DOHH2 (cell line): ENCODE results near the gene SAV1.
"Not testable (repeated sequence)": the region's sequence is repeated elsewhere in the genome, so short reads cannot be mapped to it uniquely, and the experiment has no call there.

Experiments
- H3F3A ChIP-seq: fragments of 200-600 bp; sonication (generic), shearing (Covaris generic); 2 replicates; pipeline ENCODE4 v1.6.0; 2016; ENCODE audit warnings: antibody characterized with exemption, mild to moderate bottlenecking; ENCODE audit not compliant: control insufficient read depth, insufficient read depth
- H3K27ac ChIP-seq: fragments of 200-600 bp; sonication (generic); 2 replicates; pipeline ENCODE4 v1.5.1; 2014; ENCODE audit warnings: low read depth, mild to moderate bottlenecking, low read length, moderate library complexity
- H3K27me3 ChIP-seq: fragments of 200-600 bp; sonication (generic); 2 replicates; pipeline ENCODE4 v1.6.1; 2014; ENCODE audit warnings: mild to moderate bottlenecking, low read length, mixed read lengths; ENCODE audit not compliant: control insufficient read depth
- H3K36me3 ChIP-seq: fragments of 200-600 bp; sonication (generic); 2 replicates; pipeline ENCODE4 v1.6.1; 2014; ENCODE audit warnings: mild to moderate bottlenecking, low read length, moderate library complexity, mixed read lengths; ENCODE audit not compliant: control insufficient read depth
- H3K4me1 ChIP-seq: fragments of 200-600 bp; sonication (generic); 2 replicates; pipeline ENCODE4 v1.6.1; 2014; ENCODE audit warnings: mild to moderate bottlenecking, low read length, mixed read lengths; ENCODE audit not compliant: control insufficient read depth
- H3K4me2 ChIP-seq: fragments of 200-600 bp; sonication (generic); 2 replicates; pipeline ENCODE4 v1.6.0; 2014; ENCODE audit warnings: mild to moderate bottlenecking, low read length, moderate library complexity
- H3K4me3 ChIP-seq: fragments of 200-600 bp; sonication (generic); 2 replicates; pipeline ENCODE4 v1.5.1; 2014; ENCODE audit warnings: mild to moderate bottlenecking, low read length, mixed read lengths
- H3K79me2 ChIP-seq: fragments of 200-600 bp; sonication (generic); 2 replicates; pipeline ENCODE4 v1.6.1; 2014; ENCODE audit warnings: mild to moderate bottlenecking, low read length, mixed read lengths; ENCODE audit not compliant: control insufficient read depth
- H3K9me2 ChIP-seq: fragments of 200-600 bp; sonication (generic); replicated peaks from 2 replicates; pipeline ENCODE4 v1.6.1; 2014; ENCODE audit warnings: mild to moderate bottlenecking, low read length, mixed read lengths; ENCODE audit not compliant: control insufficient read depth
- H3K9me3 ChIP-seq: fragments of 200-600 bp; sonication (generic); 2 replicates; pipeline ENCODE4 v1.6.1; 2014; ENCODE audit warnings: antibody characterized with exemption, low read length, mixed read lengths; ENCODE audit not compliant: control insufficient read depth, insufficient read depth
- H4K20me1 ChIP-seq: fragments of 200-600 bp; sonication (generic); 2 replicates; pipeline ENCODE4 v1.6.0; 2014; ENCODE audit warnings: low read depth, mild to moderate bottlenecking, antibody characterized with exemption, low read length, moderate library complexity; ENCODE audit not compliant: control insufficient read depth, insufficient read depth
- CTCF ChIP-seq: fragments of 200-600 bp; sonication (generic); IDR thresholded peaks from one replicate; pipeline ENCODE4 v1.5.1; 2014; ENCODE audit warnings: antibody characterized with exemption, mild to moderate bottlenecking, low read depth, low read length; ENCODE audit not compliant: poor library complexity, severe bottlenecking
- EZH2phosphoT487 ChIP-seq: fragments of 200-600 bp; sonication (generic); IDR thresholded peaks from 2 replicates; pipeline ENCODE4 v1.6.1; 2017; ENCODE audit warnings: borderline replicate concordance, mild to moderate bottlenecking, antibody characterized with exemption, low read length, moderate library complexity, mixed read lengths

The SAV1 gene

GRCh38 chr14:50633954-50634353, 34.2 kb downstream of the SAV1 start:
- H3K9me3 ChIP-seq: no peaks in the 10 kb centered on the region
- H3K4me2 ChIP-seq: no peak overlapping the region
- H3K36me3 ChIP-seq: peaks cover under 1% of the 10 kb centered on the region; the same call in 1 of the 2 replicates
- H3K4me3 ChIP-seq: no peak overlapping the region
- H3K9me2 ChIP-seq: no peaks in the 10 kb centered on the region
- H3K27me3 ChIP-seq: no peaks in the 10 kb centered on the region
- no peaks in the 10 kb centered on the region for H3K4me1 ChIP-seq
- no peak overlapping the region for H3K27ac ChIP-seq
- H4K20me1 ChIP-seq: no peaks in the 10 kb centered on the region
- H3F3A ChIP-seq: no peaks in the 10 kb centered on the region
- H3K79me2 ChIP-seq: no peaks in the 10 kb centered on the region
- TF ChIP-seq CTCF (no peak), EZH2phosphoT487 (no peak)

- H3K9me3 ChIP-seq: no peaks in the 10 kb centered on the region
- H3K4me3 ChIP-seq: no peak overlapping the region
- H3K9me2 ChIP-seq: no peaks in the 10 kb centered on the region
- H3K27me3 ChIP-seq: no peaks in the 10 kb centered on the region
- H3K27ac ChIP-seq: no peak overlapping the region
- no peaks in the 10 kb centered on the region for H3F3A ChIP-seq
- TF ChIP-seq CTCF (no peak), EZH2phosphoT487 (no peak)
- H3K4me2 ChIP-seq: no peak overlapping the region
- no peaks in the 10 kb centered on the region for H3K79me2 ChIP-seq
- H3K36me3 ChIP-seq: no peaks in the 10 kb centered on the region
- H3K4me1 ChIP-seq: no peaks in the 10 kb centered on the region
- H4K20me1 ChIP-seq: no peaks in the 10 kb centered on the region
Measured at GRCh38 chr14:50631408-50631821, 36.7 kb downstream of the SAV1 start.

GRCh38 chr14:50624947-50625346, 43.2 kb downstream of the SAV1 start:
- H3F3A ChIP-seq, H3K4me3 ChIP-seq, H3K27ac ChIP-seq, H3K9me3 ChIP-seq, H3K79me2 ChIP-seq, H3K27me3 ChIP-seq, H3K4me2 ChIP-seq, H3K9me2 ChIP-seq, H3K36me3 ChIP-seq, H4K20me1 ChIP-seq, H3K4me1 ChIP-seq: not testable (repeated sequence)

- H3K27me3 ChIP-seq: no peaks in the 10 kb centered on the region
- H3K9me2 ChIP-seq: no peaks in the 10 kb centered on the region
- H3F3A ChIP-seq: no peaks in the 10 kb centered on the region
- H3K79me2 ChIP-seq: no peaks in the 10 kb centered on the region
- H3K4me1 ChIP-seq: no peaks in the 10 kb centered on the region
- H3K9me3 ChIP-seq: no peaks in the 10 kb centered on the region
- no peak for TF ChIP-seq CTCF
- TF ChIP-seq EZH2phosphoT487: no peak
- no peak overlapping the region for H3K4me3 ChIP-seq
- no peak overlapping the region for H3K27ac ChIP-seq
- H3K36me3 ChIP-seq: no peaks in the 10 kb centered on the region
- H3K4me2 ChIP-seq: no peak overlapping the region
- no peaks in the 10 kb centered on the region for H4K20me1 ChIP-seq
Measured at GRCh38 chr14:50624447-50624846, 43.7 kb downstream of the SAV1 start.
